HG03439 (cell line): ENCODE measurements around the gene DENND1C.

Source experiments
- ATAC-seq: cut with Tn5 transposase; IDR thresholded peaks from one replicate; pipeline ENCODE4 v1.9.1; 2021; ENCODE audit warnings: mild to moderate bottlenecking, moderate library complexity; ENCODE audit not compliant: unreplicated experiment

Gene DENND1C

DNA sequence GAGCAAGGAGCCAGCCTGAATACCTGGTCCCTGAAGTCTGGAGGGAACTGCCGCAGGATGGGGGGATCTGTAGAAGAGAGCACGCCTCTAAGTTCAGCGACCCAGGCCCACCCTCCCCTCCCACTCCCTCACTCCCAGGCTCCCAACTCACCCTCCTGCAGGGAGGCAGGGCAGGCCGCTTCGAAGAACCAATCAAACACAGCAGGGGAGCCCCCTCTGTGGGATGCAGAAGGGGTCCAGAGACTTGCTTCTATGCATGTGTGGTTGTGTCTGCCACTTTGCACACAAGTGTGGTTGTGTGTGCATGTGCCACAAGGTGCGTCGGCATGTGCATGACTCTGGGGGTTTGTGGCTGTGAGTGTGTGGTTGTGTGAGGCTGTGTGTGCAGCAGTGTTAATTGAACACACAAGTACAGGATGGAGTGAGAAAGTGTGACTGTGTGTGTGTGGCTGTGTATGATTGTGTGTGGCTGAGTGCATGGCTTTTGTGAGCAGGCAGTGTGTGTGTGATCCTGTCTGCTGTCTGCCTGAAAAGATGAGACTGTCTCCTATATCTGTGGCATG is 1.7 kb downstream of the DENND1C start:
- ATAC-seq: no peak

DNA sequence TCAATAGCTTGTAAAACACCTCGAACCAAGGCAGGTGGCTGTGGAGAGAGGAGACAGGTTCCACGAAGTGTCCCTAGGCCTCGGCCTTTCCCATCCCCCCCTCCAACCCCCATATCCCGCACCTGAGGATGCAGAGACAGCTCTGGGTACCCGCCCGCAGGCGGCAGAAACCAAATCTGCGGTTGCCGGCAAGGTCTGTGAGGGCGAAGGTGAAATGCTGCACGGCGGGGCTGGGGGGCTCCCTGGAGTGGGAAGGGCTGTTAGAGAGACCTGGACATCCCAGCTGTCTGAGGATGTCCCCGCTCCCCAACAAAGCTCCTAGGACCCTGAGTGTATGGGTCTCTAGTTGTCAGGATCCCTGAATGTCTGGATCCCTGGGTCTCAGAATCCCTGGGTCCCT is 2.8 kb downstream of the DENND1C start:
- no peak for ATAC-seq

DNA sequence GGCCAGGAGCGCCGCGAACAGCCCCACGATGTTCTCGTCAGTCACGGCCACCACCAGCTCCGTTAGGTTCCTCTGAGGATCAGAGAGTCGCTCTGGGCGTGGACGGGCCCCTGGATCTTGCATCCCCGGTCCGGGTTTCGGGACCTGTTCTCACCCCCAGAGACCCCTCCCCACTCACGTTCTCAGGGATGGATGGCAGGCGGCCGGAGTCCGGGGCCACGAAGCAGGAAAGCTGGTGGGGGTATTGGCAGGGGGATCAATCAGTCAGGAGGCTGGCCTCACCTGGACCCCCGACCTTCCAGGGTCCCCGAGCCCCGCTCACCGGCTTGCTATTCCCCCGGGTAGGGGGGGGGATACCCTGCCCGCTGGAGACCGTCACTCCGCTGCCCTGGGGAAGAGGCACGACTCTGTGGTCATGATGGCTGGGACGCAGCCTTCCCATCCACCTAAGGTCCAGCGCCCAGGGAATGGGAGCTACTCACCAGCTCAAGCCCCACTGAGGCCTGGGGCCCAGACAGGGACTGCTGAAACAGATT is 4.6 kb downstream of the DENND1C start:
- ATAC-seq: no peak

DNA sequence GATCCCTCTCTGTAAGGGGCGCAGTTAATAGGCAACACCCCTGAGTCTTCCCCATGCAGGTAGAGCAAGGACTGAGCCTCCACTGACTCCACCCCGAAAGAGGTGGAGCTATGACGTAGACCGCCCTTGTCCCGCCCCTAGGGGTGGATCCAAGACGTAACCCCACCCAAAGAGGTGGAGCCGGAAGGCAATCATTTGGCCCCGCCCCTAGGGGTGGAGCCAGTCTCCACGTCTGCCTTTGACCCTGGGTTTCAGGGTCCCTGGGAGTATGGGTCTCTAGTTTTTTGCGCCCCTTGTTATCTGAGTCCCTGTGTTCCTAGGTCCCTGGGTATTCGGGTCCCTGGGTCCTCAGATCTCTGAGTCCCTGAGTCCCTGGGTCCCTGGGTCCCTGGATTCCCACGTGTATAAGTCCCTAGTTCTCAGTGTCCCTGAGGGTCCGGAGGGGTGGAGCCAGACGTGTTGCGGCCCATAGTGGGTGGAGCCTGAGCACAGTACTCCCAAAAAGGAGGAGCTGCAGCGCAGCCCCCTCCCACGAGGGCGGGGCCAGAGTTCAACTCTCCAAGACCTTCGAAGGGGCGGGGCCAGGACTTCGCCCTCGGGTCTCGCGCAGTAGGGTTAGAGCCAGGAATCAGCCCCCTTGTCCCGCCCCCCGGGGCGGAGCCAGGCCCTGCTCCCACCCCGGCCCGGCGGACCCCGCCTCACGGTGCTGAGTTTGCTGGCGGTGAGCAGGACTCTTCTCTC is 5.3 kb downstream of the DENND1C start:
- ATAC-seq: no peak

DNA sequence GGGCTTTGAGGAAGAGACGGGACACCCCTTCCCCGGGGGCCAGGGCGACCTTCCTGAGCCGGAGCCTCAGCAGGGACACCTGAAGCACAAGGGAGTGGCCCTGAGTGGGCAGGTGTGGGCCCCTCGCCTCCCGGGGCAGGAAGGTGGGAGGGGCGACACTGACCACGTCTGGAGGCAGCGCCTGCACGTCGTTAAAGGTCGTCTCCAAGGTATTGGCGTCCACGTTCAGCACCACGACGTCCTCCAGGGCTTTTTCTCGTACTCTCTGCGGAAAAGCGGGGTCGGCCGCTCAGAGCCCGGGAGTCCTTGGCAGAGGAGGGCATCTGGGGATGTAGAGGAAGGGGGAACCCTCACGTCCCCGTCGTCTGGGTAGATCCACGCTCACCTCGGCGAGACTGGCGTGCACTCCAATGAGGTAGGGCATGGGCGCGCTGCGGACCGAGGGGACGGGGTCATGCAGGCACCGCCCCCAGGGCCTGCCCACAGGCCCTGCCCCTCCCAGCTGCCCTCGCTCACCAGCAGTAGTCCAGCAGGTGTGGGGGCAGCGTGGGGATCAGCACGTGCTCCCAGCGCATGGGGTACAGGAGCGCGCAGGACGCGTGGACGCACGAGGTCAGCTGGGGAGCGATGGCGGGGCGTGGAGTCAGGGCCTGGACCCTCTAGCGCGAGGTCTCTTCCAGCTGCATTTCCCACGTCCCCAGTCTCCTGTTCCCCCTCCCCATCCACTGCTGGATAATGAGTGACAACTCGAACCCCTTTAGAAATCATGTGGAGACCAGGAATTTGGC is 6.1 kb downstream of the DENND1C start:
- no peak for ATAC-seq

DNA sequence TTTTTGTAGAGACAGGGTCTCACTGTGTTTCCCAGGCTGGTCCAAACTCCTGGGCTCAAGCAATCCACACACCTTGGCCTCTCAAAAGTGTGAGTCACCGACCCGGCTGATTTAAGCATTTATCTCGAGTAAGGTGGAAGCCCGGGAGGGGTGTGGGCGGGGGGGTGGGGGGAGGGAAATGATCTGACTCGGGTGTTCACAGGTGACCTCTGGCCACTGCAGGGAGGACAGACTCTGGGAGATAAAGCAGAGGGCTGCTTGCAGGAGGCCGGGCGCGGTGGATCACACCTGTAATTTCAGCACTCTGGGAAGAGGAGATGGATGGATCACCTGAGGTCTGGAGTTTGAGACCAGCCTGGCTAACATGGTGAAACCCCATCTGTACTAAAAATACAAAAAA is 7.9 kb downstream of the DENND1C start:
- no peak for ATAC-seq

DNA sequence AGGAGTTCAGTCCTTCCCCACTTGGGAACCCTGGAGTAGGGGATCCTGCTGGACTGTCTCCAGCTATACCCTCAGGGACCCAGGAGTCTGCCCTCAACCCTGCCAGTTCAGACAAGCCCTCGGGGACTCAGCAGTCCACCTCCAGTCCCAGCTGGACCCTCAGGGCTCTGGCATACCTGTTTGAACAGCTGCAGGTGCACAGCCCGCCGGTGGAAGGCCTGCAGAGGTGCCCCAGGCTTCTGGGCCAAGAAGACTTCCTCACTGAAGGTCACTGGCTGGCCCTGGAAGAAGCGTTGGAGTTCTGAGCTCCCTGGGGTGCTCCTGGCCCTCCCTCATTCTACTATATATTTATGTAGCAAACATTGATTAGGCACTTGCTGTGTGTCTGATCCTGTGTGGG is 8.9 kb downstream of the DENND1C start:
- ATAC-seq: no peak

DNA sequence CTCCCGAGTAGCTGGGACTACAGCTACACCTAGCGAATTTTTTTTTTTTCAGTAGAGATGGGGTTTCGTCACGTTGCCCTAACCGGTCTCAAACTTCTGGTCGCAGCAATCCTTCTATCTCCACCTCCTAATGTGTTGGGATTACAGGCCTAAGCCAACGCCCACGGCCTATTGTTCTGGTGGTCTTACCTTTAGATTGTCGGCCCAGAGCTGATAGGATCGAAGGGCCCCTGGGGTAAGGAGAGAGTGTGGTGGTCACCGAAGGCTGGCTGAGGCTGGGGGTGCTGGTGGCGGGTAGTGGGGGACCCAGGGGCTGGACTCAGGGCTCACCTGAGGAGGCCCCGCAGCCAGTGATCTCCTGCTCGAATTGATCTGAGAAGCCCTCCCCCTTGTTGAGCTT is 10.5 kb downstream of the DENND1C start:
- ATAC-seq: no peak

DNA sequence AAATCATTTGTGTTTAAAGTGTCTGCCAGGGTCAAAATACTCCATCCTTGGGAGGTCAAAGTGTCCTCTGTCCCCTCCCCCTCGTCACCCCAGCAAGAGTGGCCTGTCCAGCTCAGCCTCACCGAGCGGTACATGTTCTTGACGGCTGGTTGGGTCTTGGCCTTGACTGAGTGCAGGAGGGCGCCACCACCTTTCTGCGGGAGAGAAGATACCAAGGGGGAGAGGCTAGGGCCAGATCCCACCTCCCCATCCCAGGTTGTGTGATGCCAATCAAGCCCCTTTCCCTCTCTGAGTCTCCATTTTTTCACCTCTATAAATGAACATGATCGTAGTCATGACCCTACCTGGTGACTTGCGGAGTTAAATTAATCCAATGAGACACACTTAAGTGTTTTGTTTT is 11.4 kb downstream of the DENND1C start:
- no peak for ATAC-seq

DNA sequence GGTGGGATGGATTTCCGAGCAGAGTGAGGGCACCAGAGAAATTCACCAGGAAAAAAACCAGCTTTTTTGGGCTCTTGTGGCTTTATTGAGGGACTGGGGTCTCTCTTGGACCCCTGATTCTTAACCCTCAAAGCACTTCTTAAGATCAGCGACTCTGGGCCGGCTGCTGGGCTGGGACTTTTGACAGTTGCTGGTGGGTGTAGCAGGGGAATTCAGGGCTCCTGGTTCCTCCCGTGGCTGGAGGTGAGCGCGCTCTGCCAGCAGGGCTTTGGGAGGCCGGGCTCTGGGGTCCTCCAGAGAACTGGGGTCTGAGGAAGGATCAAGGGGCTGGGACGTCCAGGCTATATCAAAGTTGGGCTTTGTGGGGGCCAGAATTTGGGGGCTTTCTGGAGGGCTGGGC is 14.2 kb downstream of the DENND1C start:
- no peak for ATAC-seq

DNA sequence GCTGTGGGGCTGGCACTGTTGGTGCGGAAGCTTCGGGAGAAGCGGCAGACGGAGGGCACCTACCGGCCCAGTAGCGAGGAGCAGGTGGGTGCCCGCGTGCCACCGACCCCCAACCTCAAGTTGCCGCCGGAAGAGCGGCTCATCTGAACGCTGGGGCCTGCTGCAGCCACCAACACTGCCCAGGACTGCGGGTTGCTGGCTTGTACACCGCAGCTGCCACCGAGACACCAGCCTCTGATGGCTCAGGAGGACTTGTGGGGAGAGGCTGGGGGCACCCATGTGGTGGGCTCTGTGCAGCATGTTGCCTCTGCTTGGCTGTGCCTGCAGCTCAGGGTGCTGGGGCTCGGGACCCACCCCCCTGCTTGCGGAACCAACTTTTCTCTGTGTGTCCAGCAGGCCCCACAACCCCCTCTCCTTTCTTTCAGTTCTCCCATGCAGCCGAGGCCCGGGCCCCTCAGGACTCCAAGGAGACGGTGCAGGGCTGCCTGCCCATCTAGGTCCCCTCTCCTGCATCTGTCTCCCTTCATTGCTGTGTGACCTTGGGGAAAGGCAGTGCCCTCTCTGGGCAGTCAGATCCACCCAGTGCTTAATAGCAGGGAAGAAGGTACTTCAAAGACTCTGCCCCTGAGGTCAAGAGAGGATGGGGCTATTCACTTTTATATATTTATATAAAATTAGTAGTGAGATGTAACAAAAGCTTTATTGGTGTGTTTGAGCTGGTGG is 14.9 kb downstream of the DENND1C start:
- no peak for ATAC-seq

DNA sequence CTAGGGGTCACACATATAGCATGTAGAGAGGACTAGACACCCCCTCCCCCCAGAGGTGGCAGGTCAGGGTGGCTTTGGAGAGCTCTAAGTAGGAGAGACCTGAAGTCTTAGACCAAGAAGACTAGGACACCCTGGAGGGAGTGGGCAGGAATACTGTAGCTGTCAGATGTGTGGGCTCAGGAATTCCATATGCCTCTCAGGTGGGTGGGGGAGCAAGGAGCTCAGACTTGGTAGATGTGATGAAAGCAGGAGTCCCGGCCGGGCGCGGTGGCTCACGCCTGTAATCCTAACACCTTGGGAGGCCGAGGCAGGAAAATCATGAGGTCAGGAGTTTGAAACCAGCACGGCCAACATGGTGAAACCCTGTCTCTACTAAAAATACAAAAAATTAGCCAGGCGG is 15.9 kb downstream of the DENND1C start:
- no peak for ATAC-seq

DNA sequence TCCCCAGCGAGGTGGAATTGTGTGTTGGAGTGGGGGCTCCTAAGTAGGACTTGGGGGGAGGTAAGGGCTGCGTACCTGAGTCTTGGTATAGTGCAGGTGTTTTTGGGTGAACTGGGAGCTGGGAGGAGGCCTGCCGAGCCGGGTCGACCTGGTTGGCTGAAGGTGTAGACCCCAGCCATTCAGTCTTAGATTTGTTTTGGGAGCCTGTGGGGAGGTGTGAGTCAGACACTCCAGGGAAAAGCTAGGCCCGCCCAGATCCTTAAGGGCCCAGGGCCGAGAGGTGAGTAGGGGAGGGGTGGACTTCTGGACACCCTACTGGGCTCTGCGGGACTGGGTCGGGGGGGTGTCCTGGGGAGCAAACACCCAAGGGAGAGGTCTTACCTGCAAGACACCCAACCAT is 16.6 kb downstream of the DENND1C start:
- ATAC-seq: no peak

DNA sequence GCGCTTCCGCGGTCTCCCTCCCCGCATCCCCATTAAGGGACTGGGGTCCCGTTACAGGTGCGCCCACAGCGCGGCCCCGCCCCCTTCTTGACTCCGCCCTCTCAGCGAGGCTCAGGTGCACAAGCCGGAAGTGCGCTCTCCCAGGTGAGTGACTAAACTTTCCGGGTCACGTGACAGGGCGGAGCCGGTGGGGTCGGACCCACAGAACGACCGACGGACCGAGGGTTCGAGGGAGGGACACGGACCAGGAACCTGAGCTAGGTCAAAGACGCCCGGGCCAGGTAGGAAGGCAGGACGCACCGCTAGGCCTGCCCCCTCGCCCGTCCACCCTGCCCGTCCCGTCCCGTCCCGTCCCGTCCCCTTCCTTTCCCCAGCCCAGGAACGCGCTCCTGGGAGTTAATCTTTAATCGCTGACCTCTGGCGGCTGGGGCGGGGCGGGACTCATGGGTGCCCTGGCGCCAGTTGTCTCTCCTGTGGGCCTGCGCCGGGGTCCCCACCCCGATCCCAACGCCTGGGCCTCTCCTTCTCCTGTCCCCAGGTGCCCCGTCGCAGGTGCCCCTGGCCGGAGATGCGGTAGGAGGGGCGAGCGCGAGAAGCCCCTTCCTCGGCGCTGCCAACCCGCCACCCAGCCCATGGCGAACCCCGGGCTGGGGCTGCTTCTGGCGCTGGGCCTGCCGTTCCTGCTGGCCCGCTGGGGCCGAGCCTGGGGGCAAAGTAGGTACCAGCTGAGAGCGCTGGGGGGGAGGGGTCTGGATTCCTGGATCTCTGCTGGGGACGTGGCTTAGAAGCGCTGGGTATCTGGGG is 17.3 kb downstream of the DENND1C start, which contains the start of gene CRB3:
CRB3 (plus strand) TSS at position 202 of the 804 bp plus-strand sequence; CDS start at position 633, 431 bp downstream.
- ATAC-seq: no peak

DNA sequence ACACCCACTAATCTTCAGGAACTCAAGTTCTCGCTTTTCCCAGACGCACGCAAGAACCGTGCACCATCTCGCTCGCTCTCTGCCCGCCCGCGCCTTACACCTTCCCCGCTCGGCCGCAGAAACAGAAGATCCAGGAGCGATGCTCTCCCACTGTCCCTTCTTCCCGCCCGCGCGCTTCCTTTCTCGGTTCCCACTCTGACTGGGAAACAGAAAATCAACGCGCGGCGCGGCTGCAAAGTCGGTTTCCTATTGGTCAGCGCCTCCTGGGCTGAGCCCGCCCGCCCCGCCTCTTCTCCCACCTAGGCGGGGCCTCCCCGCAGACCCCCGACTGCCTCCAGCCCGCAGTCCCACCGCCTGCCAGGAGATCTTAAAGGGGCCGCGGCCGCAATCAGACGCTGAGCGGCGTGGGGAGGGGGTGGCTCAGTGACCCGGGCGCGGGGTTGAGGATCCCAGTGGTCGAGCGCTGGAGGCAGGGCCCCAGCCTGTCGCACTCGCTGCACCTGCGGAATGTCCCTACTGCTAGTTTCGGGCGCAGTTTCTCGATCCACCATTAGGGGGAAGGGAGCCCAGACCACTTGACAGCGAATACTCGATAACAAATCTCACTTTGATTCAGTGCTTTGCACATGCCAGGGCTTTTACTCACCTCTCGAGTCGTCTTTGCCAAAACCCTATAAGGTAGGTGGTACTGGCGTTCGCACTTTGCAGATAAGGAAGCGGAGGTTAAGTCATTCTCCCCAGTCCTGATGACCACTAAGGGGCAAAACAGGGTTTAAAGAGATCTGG is 21.3 kb downstream of the DENND1C start:
- peak; percentile 67 for ATAC-seq

DNA sequence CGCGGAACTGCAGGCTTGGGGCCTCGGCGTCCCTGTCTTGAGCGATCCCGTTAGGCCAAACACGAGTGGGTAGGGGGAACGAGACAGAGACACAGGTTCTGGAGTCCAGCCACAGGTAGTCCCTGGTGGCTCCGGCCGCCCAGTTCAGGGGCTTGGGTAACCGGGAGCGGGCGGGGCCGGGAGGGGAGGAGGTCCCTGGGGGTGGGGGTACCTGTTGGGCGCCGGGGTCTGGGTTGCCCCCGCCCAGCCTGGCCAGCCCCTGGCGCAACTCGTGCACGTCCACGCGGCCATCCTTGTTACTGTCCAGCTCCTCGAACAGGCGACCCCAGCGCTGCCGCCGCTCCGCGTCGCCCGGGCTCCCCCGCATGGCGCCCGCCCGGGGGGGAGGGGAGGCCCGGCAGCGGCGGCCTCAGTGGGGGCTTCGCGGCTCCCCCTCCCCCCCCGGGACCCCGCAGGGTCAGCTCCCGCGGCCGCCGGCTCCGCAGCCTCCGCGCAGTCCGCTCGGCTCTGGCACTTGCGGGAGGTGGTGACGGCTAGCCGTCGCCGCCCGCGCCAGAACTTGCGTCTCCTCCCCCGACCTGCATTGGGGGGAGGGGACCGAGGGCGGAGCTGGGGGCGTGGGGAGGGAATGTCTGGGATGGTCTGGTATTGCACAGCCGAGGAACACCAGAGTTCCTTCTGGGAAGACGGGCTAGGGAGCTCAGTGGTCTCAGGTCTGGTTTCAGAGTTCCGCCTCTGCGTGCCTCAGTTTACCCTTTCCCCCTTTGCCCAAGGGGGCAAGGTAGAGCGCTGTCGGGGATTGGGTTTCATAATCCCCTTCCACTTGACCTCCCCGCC is 22.1 kb downstream of the DENND1C start, which contains the start of gene SLC25A23:
SLC25A23 (minus strand) TSS at position 531 of the 837 bp plus-strand sequence; CDS start at position 367, 164 bp downstream.
- peak; percentile 18 for ATAC-seq

DNA sequence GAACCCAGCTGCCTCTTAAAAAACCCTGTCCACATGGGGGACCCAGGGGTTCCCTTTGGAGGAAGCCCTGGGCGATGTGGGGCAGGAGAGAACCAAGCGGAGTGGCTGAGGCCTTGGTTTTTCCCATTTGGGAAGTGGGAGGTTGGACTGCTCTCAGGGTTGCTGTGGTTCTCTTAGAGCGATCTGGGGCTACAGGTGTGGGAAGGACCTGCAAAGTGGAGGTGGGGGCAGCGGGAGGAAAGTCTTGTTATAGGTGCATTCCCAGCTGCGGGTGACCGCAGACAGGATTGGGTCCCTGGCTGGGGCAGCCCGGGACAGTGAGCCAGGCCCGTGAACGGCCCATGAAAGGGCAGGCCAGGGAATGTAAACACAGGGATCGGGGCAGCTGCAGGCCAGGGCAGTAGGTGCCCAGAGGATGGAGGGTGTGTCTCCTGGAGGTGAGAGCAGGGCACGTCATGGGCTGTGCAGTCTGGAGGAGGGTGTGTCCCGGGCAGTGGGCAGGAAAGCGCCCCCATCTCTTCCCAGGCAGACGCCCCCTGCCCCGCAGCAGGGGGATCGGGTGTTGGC is 22.8 kb downstream of the DENND1C start:
- ATAC-seq: no peak
